ENCODE results near the gene PDXK. TPM values are rescaled to one million over a fixed set of nuclear protein-coding genes. Genes with fewer than 3 reads are reported as not detected.

The PDXK gene
- total and polyA plus RNA-seq, 2 of the 13 experiments (the other 11 are each of a cell fraction or from before 2014, with no cell fraction given), result 114 to 184 TPM

DNA sequence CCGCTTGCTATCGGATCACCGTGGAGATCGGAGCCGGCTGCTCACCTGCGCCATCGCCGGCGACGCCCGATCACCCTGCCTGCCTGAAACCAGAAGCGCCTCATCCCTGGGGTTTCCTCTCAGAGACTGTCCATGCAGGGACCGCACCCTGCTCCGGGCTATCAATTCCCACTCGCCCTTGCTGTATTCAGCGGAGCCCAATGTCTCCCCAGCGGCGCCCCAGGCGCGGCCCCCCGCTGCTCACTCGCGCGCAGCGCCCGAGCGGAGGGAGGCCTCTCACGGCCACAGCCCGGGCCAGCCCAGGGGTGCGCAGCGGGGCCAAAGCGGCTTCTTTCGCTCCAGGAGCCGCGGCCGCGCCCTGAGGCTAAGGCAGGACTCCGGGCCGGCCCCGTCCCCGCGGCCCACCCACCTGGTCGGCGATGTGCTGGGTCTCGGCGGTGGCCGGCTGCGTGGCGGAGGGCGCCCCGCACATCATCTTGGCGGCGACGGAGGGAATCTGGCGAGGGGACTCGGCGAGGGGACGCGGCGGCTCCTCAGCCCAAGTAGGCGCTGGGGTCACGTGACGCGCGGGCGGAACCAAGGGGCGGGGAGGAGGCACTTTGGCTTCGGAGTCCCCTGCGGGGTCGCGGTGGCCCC, 57.0 kb downstream of the PDXK start, which contains the start of gene CSTB (continued):
- TF ChIP-seq, protein P1, sequence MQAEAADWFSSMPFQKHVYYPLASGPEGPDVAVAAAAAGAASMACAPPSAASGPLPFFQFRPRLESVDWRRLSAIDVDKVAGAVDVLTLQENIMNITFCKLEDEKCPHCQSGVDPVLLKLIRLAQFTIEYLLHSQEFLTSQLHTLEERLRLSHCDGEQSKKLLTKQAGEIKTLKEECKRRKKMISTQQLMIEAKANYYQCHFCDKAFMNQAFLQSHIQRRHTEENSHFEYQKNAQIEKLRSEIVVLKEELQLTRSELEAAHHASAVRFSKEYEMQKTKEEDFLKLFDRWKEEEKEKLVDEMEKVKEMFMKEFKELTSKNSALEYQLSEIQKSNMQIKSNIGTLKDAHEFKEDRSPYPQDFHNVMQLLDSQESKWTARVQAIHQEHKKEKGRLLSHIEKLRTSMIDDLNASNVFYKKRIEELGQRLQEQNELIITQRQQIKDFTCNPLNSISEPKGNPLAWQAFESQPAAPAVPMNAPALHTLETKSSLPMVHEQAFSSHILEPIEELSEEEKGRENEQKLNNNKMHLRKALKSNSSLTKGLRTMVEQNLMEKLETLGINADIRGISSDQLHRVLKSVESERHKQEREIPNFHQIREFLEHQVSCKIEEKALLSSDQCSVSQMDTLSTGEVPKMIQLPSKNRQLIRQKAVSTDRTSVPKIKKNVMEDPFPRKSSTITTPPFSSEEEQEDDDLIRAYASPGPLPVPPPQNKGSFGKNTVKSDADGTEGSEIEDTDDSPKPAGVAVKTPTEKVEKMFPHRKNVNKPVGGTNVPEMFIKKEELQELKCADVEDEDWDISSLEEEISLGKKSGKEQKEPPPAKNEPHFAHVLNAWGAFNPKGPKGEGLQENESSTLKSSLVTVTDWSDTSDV (CRISPR knock-in tag; IDR thresholded peaks at IDR 0.05), result no peak
- no peak for TF ChIP-seq ZFP36 (IDR thresholded peaks at IDR 0.05; ENCODE audit: borderline replicate concordance, low read depth, low read length, partially characterized antibody)
- no peak for TF ChIP-seq TBL1XR1 (IDR thresholded peaks at IDR 0.05; ENCODE audit: borderline replicate concordance, low read length, partially characterized antibody)
- peak; percentile 83 for TF ChIP-seq ZNF883 (CRISPR knock-in tag; IDR thresholded peaks at IDR 0.05; ENCODE audit: not compliant biosample characterization)
- TF ChIP-seq, protein P2, sequence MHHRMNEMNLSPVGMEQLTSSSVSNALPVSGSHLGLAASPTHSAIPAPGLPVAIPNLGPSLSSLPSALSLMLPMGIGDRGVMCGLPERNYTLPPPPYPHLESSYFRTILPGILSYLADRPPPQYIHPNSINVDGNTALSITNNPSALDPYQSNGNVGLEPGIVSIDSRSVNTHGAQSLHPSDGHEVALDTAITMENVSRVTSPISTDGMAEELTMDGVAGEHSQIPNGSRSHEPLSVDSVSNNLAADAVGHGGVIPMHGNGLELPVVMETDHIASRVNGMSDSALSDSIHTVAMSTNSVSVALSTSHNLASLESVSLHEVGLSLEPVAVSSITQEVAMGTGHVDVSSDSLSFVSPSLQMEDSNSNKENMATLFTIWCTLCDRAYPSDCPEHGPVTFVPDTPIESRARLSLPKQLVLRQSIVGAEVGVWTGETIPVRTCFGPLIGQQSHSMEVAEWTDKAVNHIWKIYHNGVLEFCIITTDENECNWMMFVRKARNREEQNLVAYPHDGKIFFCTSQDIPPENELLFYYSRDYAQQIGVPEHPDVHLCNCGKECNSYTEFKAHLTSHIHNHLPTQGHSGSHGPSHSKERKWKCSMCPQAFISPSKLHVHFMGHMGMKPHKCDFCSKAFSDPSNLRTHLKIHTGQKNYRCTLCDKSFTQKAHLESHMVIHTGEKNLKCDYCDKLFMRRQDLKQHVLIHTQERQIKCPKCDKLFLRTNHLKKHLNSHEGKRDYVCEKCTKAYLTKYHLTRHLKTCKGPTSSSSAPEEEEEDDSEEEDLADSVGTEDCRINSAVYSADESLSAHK (CRISPR knock-in tag; IDR thresholded peaks at IDR 0.05; ENCODE audit: borderline replicate concordance), result no peak
- TF ChIP-seq, protein P3, sequence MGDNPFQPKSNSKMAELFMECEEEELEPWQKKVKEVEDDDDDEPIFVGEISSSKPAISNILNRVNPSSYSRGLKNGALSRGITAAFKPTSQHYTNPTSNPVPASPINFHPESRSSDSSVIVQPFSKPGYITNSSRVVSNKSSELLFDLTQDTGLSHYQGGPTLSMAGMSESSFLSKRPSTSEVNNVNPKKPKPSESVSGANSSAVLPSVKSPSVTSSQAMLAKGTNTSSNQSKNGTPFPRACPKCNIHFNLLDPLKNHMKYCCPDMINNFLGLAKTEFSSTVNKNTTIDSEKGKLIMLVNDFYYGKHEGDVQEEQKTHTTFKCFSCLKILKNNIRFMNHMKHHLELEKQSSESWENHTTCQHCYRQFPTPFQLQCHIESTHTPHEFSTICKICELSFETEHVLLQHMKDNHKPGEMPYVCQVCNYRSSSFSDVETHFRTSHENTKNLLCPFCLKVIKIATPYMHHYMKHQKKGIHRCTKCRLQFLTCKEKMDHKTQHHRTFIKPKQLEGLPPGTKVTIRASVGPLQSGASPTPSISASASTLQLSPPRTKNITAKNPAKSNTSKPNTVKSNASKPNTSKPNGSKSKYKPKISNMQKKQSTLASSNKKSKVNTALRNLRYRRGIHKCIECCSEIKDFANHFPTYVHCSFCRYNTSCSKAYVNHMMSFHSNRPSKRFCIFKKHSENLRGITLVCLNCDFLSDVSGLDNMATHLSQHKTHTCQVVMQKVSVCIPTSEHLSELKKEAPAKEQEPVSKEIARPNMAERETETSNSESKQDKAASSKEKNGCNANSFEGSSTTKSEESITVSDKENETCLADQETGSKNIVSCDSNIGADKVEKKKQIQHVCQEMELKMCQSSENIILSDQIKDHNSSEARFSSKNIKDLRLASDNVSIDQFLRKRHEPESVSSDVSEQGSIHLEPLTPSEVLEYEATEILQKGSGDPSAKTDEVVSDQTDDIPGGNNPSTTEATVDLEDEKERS (CRISPR knock-in tag; IDR thresholded peaks at IDR 0.05), result no peak
- TF ChIP-seq, protein P4, sequence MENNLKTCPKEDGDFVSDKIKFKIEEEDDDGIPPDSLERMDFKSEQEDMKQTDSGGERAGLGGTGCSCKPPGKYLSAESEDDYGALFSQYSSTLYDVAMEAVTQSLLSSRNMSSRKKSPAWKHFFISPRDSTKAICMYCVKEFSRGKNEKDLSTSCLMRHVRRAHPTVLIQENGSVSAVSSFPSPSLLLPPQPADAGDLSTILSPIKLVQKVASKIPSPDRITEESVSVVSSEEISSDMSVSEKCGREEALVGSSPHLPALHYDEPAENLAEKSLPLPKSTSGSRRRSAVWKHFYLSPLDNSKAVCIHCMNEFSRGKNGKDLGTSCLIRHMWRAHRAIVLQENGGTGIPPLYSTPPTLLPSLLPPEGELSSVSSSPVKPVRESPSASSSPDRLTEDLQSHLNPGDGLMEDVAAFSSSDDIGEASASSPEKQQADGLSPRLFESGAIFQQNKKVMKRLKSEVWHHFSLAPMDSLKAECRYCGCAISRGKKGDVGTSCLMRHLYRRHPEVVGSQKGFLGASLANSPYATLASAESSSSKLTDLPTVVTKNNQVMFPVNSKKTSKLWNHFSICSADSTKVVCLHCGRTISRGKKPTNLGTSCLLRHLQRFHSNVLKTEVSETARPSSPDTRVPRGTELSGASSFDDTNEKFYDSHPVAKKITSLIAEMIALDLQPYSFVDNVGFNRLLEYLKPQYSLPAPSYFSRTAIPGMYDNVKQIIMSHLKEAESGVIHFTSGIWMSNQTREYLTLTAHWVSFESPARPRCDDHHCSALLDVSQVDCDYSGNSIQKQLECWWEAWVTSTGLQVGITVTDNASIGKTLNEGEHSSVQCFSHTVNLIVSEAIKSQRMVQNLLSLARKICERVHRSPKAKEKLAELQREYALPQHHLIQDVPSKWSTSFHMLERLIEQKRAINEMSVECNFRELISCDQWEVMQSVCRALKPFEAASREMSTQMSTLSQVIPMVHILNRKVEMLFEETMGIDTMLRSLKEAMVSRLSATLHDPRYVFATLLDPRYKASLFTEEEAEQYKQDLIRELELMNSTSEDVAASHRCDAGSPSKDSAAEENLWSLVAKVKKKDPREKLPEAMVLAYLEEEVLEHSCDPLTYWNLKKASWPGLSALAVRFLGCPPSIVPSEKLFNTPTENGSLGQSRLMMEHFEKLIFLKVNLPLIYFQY (CRISPR knock-in tag; IDR thresholded peaks at IDR 0.05; ENCODE audit: borderline replicate concordance), result peak; percentile 78
- TF ChIP-seq ZNF713 (CRISPR knock-in tag; IDR thresholded peaks at IDR 0.05), result peak; percentile 30; the same call in 1 of the 2 replicates
- TF ChIP-seq, protein P5, sequence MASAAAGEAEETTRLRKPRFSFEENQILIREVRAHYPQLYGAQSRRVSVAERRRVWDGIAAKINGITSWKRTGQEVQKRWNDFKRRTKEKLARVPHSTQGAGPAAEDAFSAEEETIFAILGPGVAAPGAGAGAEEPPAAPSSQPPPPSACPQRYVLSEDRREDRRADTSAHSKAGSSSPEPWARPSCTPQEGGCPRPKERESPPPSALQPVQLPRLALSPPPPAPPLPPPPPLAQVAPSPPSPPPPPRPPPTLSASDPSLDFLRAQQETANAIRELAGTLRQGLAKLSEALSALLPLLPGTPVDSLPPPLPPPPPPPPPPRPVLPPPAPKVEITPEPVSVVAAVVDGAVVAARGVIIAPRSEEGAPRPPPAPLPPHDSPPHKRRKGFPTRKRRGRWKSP (CRISPR knock-in tag; IDR thresholded peaks at IDR 0.05), result peak; percentile 64
- TF ChIP-seq YY1 (IDR thresholded peaks at IDR 0.05; ENCODE audit: insufficient read depth, insufficient replicate concordance, low read depth, low read length), result no peak
- peak; percentile 45; the same call in 1 of the 2 replicates for TF ChIP-seq ZNF790 (CRISPR knock-in tag; IDR thresholded peaks at IDR 0.05; ENCODE audit: borderline replicate concordance)
- TF ChIP-seq ETV5 (CRISPR knock-in tag; IDR thresholded peaks at IDR 0.05; ENCODE audit: borderline replicate concordance), result no peak
- TF ChIP-seq ZMYM4 (CRISPR knock-in tag; IDR thresholded peaks at IDR 0.05), result peak; percentile 68
- 0 out of 2 replicates have a peak, but pooled peaks have one; percentile 18 for TF ChIP-seq ZNF777 (CRISPR knock-in tag; IDR thresholded peaks at IDR 0.05)

Measured in HepG2 (cell line).